Hematopoietic multipotent progenitor cell treated with erythropoietin and hydrocortisone succinate and interleukin-3 and kit ligand, for 6 days (in vitro differentiated cells): ENCODE results near the gene CLEC1A.
"Not testable (repeated sequence)": the region's sequence is repeated elsewhere in the genome, so short reads cannot be mapped to it uniquely, and the experiment has no call there.

ENCODE experiments used
- DNase-seq: peaks from one replicate; pipeline ENCODE4 v3.0.0-alpha.2; 2015

Gene CLEC1A

GRCh38 chr12:10033783-10034545 is 64.8 kb downstream of the CLEC1A start:
- peak; percentile 67 for DNase-seq

DNA sequence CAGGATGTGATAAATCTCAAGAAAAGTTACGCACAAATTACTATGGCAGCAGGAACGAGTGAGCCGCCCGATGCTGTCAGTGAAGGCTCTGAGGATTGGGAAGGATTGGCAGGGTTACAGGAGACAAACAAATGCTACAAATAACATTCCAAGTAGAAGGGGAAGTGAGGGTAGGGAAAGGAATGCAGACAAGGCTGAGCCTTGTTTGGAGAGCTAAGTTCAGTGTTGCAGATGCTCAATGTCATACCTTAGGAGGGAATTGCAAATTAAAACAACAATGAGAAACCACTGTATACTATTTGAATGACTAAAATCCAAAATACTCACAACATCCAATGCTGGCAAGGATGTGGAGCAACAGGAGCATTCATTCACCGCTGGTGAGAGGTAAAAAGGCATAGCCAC is 67.0 kb downstream of the CLEC1A start:
- no peak for DNase-seq

DNA sequence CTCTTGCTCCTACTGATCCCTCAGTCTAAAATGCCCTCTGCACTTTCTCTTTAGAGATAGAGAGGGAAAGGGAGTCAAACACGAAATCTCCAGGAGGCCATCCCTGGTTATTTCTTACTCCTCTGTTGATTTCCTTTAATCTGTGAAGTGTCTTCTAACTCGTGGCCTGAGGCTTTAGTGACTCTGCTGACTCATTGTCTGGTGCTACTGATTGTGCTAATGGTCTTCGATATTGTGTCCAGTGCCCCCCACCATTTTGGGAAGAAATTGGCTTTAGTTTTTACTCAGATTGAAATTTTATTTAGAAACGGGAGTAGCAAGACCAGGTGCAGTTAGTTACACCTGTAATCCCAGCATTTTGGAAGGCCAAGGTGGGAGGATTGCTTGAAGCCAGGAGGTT is 67.5 kb downstream of the CLEC1A start:
- peak; percentile 22 for DNase-seq

- no peak for DNase-seq
These were observed 68.3 kb downstream of the CLEC1A start, which contains the start of gene CLEC9A for GRCh38 chr12:10030446-10030845. CLEC9A (plus strand) TSS chr12:10030682; CDS start chr12:10052688, 22,006 bp downstream.

DNA sequence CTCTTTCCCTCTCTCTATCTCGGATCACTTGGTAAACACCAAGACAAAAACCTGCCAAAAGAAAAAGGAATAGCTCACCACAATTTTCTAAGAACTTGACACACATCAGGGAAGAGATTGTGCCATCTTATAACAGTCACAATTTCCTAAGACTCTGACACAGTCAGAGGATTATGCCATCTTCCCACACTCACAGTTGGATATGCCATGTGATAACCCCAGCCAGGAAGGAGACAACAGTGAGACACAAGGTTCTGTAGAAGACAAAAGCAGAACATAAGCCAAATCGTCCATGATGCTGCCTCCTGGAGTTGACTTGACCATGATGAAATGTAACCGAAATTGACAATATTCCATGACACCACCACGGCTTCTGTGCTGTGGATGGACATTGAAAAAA is 71.1 kb downstream of the CLEC1A start:
- peak; percentile 64 for DNase-seq

DNA sequence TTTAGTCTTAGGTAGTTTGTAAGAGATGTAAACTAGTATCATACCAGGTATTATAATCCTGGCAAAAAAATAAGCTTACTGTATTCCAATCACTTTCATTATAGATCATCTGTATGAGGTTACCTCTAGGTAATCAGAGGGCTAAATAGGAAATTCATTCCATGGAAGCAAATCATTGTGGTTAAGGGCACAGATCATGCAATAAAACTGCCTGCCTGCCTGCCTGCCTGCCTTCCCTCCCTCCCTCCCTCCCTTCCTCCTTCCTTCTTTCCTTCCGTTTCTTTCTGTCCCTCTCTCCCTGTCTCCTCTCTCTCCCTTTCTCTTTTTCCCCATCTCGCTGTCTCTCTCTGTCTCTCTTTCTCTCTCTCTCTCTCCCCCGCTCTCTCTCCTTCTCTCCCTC is 71.5 kb downstream of the CLEC1A start:
- peak; percentile 8 for DNase-seq

DNA sequence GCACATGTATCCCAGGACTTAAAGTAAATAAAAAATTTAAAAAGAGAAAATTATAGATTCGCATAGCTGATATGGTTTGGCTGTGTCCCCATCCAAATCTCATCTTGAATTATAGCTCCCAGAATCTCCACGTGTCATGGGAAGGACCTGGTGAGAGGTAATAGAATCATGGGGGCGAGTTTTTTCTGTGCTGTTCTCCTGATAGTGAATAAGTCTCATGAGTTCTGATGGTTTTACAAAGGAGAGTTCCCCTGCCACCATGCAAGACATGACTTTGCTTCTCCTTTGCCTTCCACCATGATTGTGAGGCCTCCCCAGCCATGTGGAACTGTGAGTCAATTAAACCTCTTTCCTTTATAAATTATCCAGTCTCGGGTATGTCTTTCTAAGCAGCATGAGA is 72.1 kb downstream of the CLEC1A start:
- DNase-seq: not testable (repeated sequence)

- DNase-seq: peak; percentile 33
These were observed 73.5 kb downstream of the CLEC1A start for GRCh38 chr12:10025236-10025635.

- no peak for DNase-seq
These were observed 77.4 kb downstream of the CLEC1A start for GRCh38 chr12:10021342-10021741.
